NCI-H2029 treated with DMSO at 0.1 percent for 48 hours (cell line): ENCODE measurements around the gene MAPK7.

Source experiments
- DNase-seq: peaks from one replicate; lab custom pipeline; 2025; lab: John Stamatoyannopoulos, UW

The MAPK7 gene

GRCh38 chr17:19381361-19381740 lies 3.1 kb downstream of the MAPK7 start:
- no peak for DNase-seq

GRCh38 chr17:19381741-19382444 lies 3.6 kb downstream of the MAPK7 start:
- DNase-seq, result no peak

- no peak for DNase-seq
Observed at GRCh38 chr17:19382531-19383444, 4.5 kb downstream of the MAPK7 start.

GRCh38 chr17:19383681-19384470 lies 5.6 kb downstream of the MAPK7 start:
- no peak for DNase-seq

- DNase-seq, result no peak
Observed at GRCh38 chr17:19384723-19385391, 6.6 kb downstream of the MAPK7 start.

- no peak for DNase-seq
Observed at GRCh38 chr17:19385521-19385983, 7.3 kb downstream of the MAPK7 start.

GRCh38 chr17:19386051-19386929 lies 8.0 kb downstream of the MAPK7 start:
- DNase-seq, result no peak

- DNase-seq, result no peak
Observed at GRCh38 chr17:19386974-19387920, 8.9 kb downstream of the MAPK7 start, which contains the start of gene MFAP4. MFAP4 (minus strand) TSS chr17:19387190; CDS start chr17:19387155, 35 bp downstream.

- DNase-seq, result no peak
Observed at GRCh38 chr17:19387921-19388521, 9.7 kb downstream of the MAPK7 start.

- DNase-seq, result no peak
Observed at GRCh38 chr17:19388791-19389785, 10.8 kb downstream of the MAPK7 start.

- no peak for DNase-seq
Observed at GRCh38 chr17:19390951-19391350, 12.7 kb downstream of the MAPK7 start.

- no peak for DNase-seq
Observed at GRCh38 chr17:19391432-19391831, 13.1 kb downstream of the MAPK7 start.

- no peak for DNase-seq
Observed at GRCh38 chr17:19392303-19392702, 14.0 kb downstream of the MAPK7 start.

- DNase-seq, result no peak
Observed at GRCh38 chr17:19397556-19398041, 19.3 kb downstream of the MAPK7 start.

GRCh38 chr17:19398301-19399181 lies 20.2 kb downstream of the MAPK7 start:
- DNase-seq, result peak; percentile 29

GRCh38 chr17:19399750-19400450 lies 21.6 kb downstream of the MAPK7 start:
- no peak for DNase-seq
